ENCODE results near the gene CNTN5. TPM values are rescaled to one million over a fixed set of nuclear protein-coding genes. Genes with fewer than 3 reads are reported as not detected.

The CNTN5 gene
- total RNA-seq, 1 donor from 2014 or later: not detected

GRCh38 chr11:99968336-99968735 lies 947.6 kb downstream of the CNTN5 start:
- intact Hi-C loops (cut with micrococcal nuclease): no loop called here
- DNase-seq (no peak), ATAC-seq (ENCODE audit: low read depth) (no peak)
- no peaks in the 10 kb centered on the region for H3K4me1 Mint-ChIP-seq
- TF ChIP-seq CTCF (IDR thresholded peaks at IDR 0.05): no peak
- CTCF ChIA-PET: no interaction called here
- no peaks in the 10 kb centered on the region for H3K36me3 Mint-ChIP-seq (ENCODE audit: low read depth)
- no peak overlapping the region for H3K27ac Mint-ChIP-seq
- POLR2A ChIA-PET: interaction anchor here (0.7 kb wide), 1 partner anchor 8 kb away, joined by 11 read pairs; no protein-coding TSS in a partner anchor
- no peaks in the 10 kb centered on the region for H3K27me3 Mint-ChIP-seq
- H3K4me3 Mint-ChIP-seq: no peak overlapping the region
- peaks cover 5% of the 10 kb centered on the region for H3K9me3 Mint-ChIP-seq

- Mint-ChIP-seq H3K4me1 (no peaks in the 10 kb centered on the region), H3K9me3 (peaks cover 6% of the 10 kb centered on the region), H3K27me3 (no peaks in the 10 kb centered on the region), H3K27ac (no peak overlapping the region), H3K4me3 (no peak overlapping the region), H3K36me3 (ENCODE audit: low read depth) (no peaks in the 10 kb centered on the region)
- ATAC-seq (ENCODE audit: low read depth) (no peak), DNase-seq (no peak)
- no peak for TF ChIP-seq CTCF (IDR thresholded peaks at IDR 0.05)
- CTCF ChIA-PET: no interaction called here
- POLR2A ChIA-PET: no interaction called here
- intact Hi-C loops (cut with micrococcal nuclease): no loop called here
These were observed 953.2 kb downstream of the CNTN5 start for GRCh38 chr11:99973993-99974392.

- Mint-ChIP-seq H3K36me3 (ENCODE audit: low read depth) (no peaks in the 10 kb centered on the region), H3K27me3 (no peaks in the 10 kb centered on the region), H3K27ac (no peak overlapping the region), H3K9me3 (peaks cover 9% of the 10 kb centered on the region), H3K4me3 (no peak overlapping the region), H3K4me1 (no peaks in the 10 kb centered on the region)
- TF ChIP-seq CTCF (IDR thresholded peaks at IDR 0.05): no peak
- ChIA-PET POLR2A (no interaction called here), CTCF (no interaction called here)
- DNase-seq (no peak), ATAC-seq (ENCODE audit: low read depth) (no peak)
- intact Hi-C loops (cut with micrococcal nuclease): no loop called here
These were observed 958.3 kb downstream of the CNTN5 start for GRCh38 chr11:99979042-99979441.

GRCh38 chr11:99987821-99988470 lies 967.2 kb downstream of the CNTN5 start:
- H3K4me1 Mint-ChIP-seq: no peaks in the 10 kb centered on the region
- ATAC-seq (ENCODE audit: low read depth): no peak

GRCh38 chr11:99988471-99988837 lies 967.7 kb downstream of the CNTN5 start:
- Mint-ChIP-seq H3K27ac (no peak overlapping the region), H3K36me3 (ENCODE audit: low read depth) (no peaks in the 10 kb centered on the region), H3K4me1 (no peaks in the 10 kb centered on the region), H3K9me3 (peaks cover 6% of the 10 kb centered on the region), H3K4me3 (no peak overlapping the region), H3K27me3 (no peaks in the 10 kb centered on the region)
- TF ChIP-seq CTCF (IDR thresholded peaks at IDR 0.05): no peak
- no peak for ATAC-seq (ENCODE audit: low read depth)
- no peak for DNase-seq
- ChIA-PET POLR2A (no interaction called here), CTCF (no interaction called here)
- intact Hi-C loops (cut with micrococcal nuclease): no loop called here

More at GRCh38 chr11:99987821-99988470, 967.2 kb downstream of the CNTN5 start:
- H3K9me3 Mint-ChIP-seq: peaks cover 6% of the 10 kb centered on the region
- POLR2A ChIA-PET: no interaction called here
- no peak for TF ChIP-seq CTCF (IDR thresholded peaks at IDR 0.05)
- H3K27me3 Mint-ChIP-seq: no peaks in the 10 kb centered on the region
- intact Hi-C loops (cut with micrococcal nuclease): no loop called here
- H3K27ac Mint-ChIP-seq: no peak overlapping the region
- no peak for DNase-seq
- CTCF ChIA-PET: no interaction called here
- no peak overlapping the region for H3K4me3 Mint-ChIP-seq
- H3K36me3 Mint-ChIP-seq (ENCODE audit: low read depth): no peaks in the 10 kb centered on the region

Data from activated B cell treated with CpG ODN at 0.5 μM for 24 hours (primary cell).